IMR-90 (cell line): ENCODE data around the gene DHRS7B. TPM values are rescaled to one million over a fixed set of nuclear protein-coding genes. Genes with fewer than 3 reads are reported as not detected.

Source experiments
- ATAC-seq: fragments of 200-7000 bp; cut with Tn5 transposase; 2 replicates; pipeline ENCODE4 v1.9.1; 2020; ENCODE audit warnings: low read depth, mild to moderate bottlenecking, moderate library complexity
- BruUV-seq: library from RNA; stranded (reverse); fragments of 400-500 nt; replicated peaks from 2 replicates; lab custom pipeline; 2021; lab: Mats Ljungman, UMichigan
- CTCF ChIA-PET: fragments of 300-600 bp; formaldehyde crosslinking; extraction: SDS; loops from one replicate; lab custom pipeline; 2021; ENCODE audit warnings: antibody characterized with exemption; lab: Yijun Ruan, JAX
- POLR2A ChIA-PET: fragments of 300-600 bp; sonication (Branson Sonifier 250); formaldehyde crosslinking; loops from one replicate; lab custom pipeline; 2022; ENCODE audit warnings: antibody characterized with exemption; ENCODE audit not compliant: unreplicated experiment; lab: Charles Lee
- DNase-seq: peaks from one replicate; pipeline ENCODE4 v3.0.0; 2013
- H2AFZ ChIP-seq: replicated peaks from 2 replicates; pipeline ENCODE3; 2013; ENCODE audit warnings: low read length, mild to moderate bottlenecking; ENCODE audit not compliant: poor library complexity
- H2AK5ac ChIP-seq: 2 replicates; pipeline ENCODE4 v1.6.1; 2013; ENCODE audit warnings: low read depth, low read length, inconsistent platforms
- H2AK9ac ChIP-seq: replicated peaks from 2 replicates; pipeline ENCODE3; 2013; ENCODE audit warnings: mild to moderate bottlenecking, low read depth, low read length, moderate library complexity; ENCODE audit not compliant: poor library complexity
- H2BK120ac ChIP-seq: 2 replicates; pipeline ENCODE4 v1.6.1; 2013; ENCODE audit warnings: low read depth, low read length, inconsistent platforms
- H2BK15ac ChIP-seq: 3 replicates; pipeline ENCODE4 v1.6.1; 2013; ENCODE audit warnings: low read depth, low read length, inconsistent platforms
- H2BK20ac ChIP-seq: 2 replicates; pipeline ENCODE4 v1.6.1; 2013; ENCODE audit warnings: low read depth, mild to moderate bottlenecking, inconsistent platforms, low read length, moderate library complexity
- H2BK5ac ChIP-seq: 2 replicates; pipeline ENCODE4 v1.6.1; 2013; ENCODE audit warnings: mild to moderate bottlenecking, low read depth, low read length, inconsistent platforms; ENCODE audit not compliant: poor library complexity, severe bottlenecking
- H3K14ac ChIP-seq: replicated peaks from 2 replicates; pipeline ENCODE4 v1.6.1; 2013; ENCODE audit warnings: low read depth, low read length, inconsistent platforms
- H3K18ac ChIP-seq: 2 replicates; pipeline ENCODE4 v1.6.1; 2013; ENCODE audit warnings: low read depth, low read length, control low read depth
- H3K23ac ChIP-seq: 2 replicates; pipeline ENCODE4 v1.6.1; 2013; ENCODE audit warnings: low read depth, low read length, inconsistent platforms
- H3K27ac ChIP-seq: 2 replicates; pipeline ENCODE4 v1.5.1; 2013; ENCODE audit warnings: mild to moderate bottlenecking, control low read depth, low read length; ENCODE audit not compliant: insufficient read depth
- H3K27me3 ChIP-seq: 2 replicates; pipeline ENCODE4 v1.6.1; 2013; ENCODE audit warnings: low read length; ENCODE audit not compliant: control insufficient read depth, insufficient read depth
- H3K36me3 ChIP-seq: 2 replicates; pipeline ENCODE4 v1.6.1; 2013; ENCODE audit warnings: low read length, mixed read lengths; ENCODE audit not compliant: control insufficient read depth, insufficient read depth
- H3K4ac ChIP-seq: 2 replicates; pipeline ENCODE4 v1.6.1; 2013; ENCODE audit warnings: low read depth, low read length, inconsistent platforms
- H3K4me1 ChIP-seq: 2 replicates; pipeline ENCODE4 v1.6.1; 2013; ENCODE audit warnings: low read length, mixed read lengths; ENCODE audit not compliant: control insufficient read depth, insufficient read depth
- H3K4me2 ChIP-seq: 2 replicates; pipeline ENCODE4 v1.6.1; 2013; ENCODE audit warnings: low read depth, mild to moderate bottlenecking, control low read depth, low read length, moderate library complexity
- H3K4me3 ChIP-seq: 2 replicates; pipeline ENCODE4 v1.5.1; 2013; ENCODE audit warnings: low read depth, mild to moderate bottlenecking, control low read depth, low read length, moderate library complexity; ENCODE audit not compliant: insufficient read depth
- H3K56ac ChIP-seq: 2 replicates; pipeline ENCODE4 v1.6.1; 2013; ENCODE audit warnings: low read length, inconsistent platforms; ENCODE audit not compliant: insufficient read depth; ENCODE audit errors: extremely low read depth
- H3K79me1 ChIP-seq, 2 experiments: 2 replicates each; pipeline ENCODE4 v1.6.1; 2013; ENCODE audit warnings: low read length in 2 of 2, inconsistent platforms in 1 of 2, low read depth in 1 of 2
- H3K9ac ChIP-seq: 2 replicates; pipeline ENCODE4 v1.6.1; 2013; ENCODE audit warnings: low read depth, low read length, control low read depth
- H3K9me1 ChIP-seq: 2 replicates; pipeline ENCODE4 v1.6.1; 2013; ENCODE audit warnings: low read length, inconsistent platforms; ENCODE audit not compliant: insufficient read depth
- H3K9me3 ChIP-seq: 2 replicates; pipeline ENCODE4 v1.6.1; 2013; ENCODE audit warnings: low read length; ENCODE audit not compliant: control insufficient read depth, insufficient read depth
- H4K20me1 ChIP-seq: 2 replicates; pipeline ENCODE4 v1.6.1; 2013; ENCODE audit warnings: low read length, inconsistent platforms; ENCODE audit not compliant: insufficient read depth
- H4K5ac ChIP-seq: 2 replicates; pipeline ENCODE4 v1.6.1; 2013; ENCODE audit warnings: mild to moderate bottlenecking, low read depth, low read length, control low read depth
- H4K8ac ChIP-seq, 2 experiments: 2 replicates each; pipeline ENCODE4 v1.6.1; 2013; ENCODE audit warnings: low read depth in 2 of 2, low read length in 2 of 2, control low read depth in 1 of 2, inconsistent platforms in 1 of 2
- H4K91ac ChIP-seq: 2 replicates; pipeline ENCODE4 v1.6.1; 2013; ENCODE audit warnings: low read depth, low read length, inconsistent platforms; ENCODE audit not compliant: insufficient read depth
- BHLHE40 ChIP-seq: fragments of 150-350 bp; IDR thresholded peaks from 2 replicates; pipeline ENCODE4 v1.6.1; 2016; ENCODE audit warnings: mild to moderate bottlenecking, low read depth, low read length
- WGBS, 2 experiments: methylation state at CpG; one replicate each; pipeline versions ENCODE4 v1.1.5 to v1.1.7; 2013; ENCODE audit warnings: missing lambda C conversion rate in 2 of 2; ENCODE audit not compliant: insufficient read length in 1 of 2; ENCODE audit errors: extremely low coverage in 2 of 2; 5-methylcytosine and 5-hydroxymethylcytosine counted together
- dilution Hi-C: fragments of 300-500 bp; cut with HindIII; formaldehyde crosslinking; loops from one replicate; pipeline ENCODE4 v1.14.3; 2018; ENCODE audit warnings: low sequenced_read_pairs; ENCODE audit not compliant: unreplicated experiment
- in situ Hi-C: fragments of 300-500 bp; cut with MboI; formaldehyde crosslinking; loops from 3 replicates; pipeline ENCODE4 v1.14.3; 2019; ENCODE audit warnings: low sequenced_read_pairs, inconsistent platforms, mixed read lengths
- intact Hi-C: fragments of 100-400 bp; cut with micrococcal nuclease; formaldehyde crosslinking; loops from 2 replicates; pipeline ENCODE4 v1.10.0; 2022
- polyA plus RNA-seq, 3 experiments: library from polyadenylated mRNA; depleted of rRNA; stranded (reverse); fragments of >200 nt; gene quantifications; 2 replicates each; pipeline ENCODE4 v1.2.3, GENCODE V29; 2012; ENCODE audit warnings: low replicate concordance in 1 of 3
- total RNA-seq: library from RNA; depleted of rRNA; stranded (reverse); fragments of >200 nt; gene quantifications from 2 replicates; pipeline ENCODE4 v1.2.3, GENCODE V29; 2012
- TF ChIP-seq, protein P1 (sequence below): fragments of 150-350 bp; IDR thresholded peaks from 2 replicates; pipeline ENCODE4 v1.6.1; 2016; ENCODE audit warnings: low read depth, mild to moderate bottlenecking, low read length, moderate library complexity, borderline replicate concordance

DHRS7B gene
- total and polyA plus RNA-seq, 2 of the 4 experiments (the other 2 are of a cell fraction), result 24.4 to 34.4 TPM

DNA sequence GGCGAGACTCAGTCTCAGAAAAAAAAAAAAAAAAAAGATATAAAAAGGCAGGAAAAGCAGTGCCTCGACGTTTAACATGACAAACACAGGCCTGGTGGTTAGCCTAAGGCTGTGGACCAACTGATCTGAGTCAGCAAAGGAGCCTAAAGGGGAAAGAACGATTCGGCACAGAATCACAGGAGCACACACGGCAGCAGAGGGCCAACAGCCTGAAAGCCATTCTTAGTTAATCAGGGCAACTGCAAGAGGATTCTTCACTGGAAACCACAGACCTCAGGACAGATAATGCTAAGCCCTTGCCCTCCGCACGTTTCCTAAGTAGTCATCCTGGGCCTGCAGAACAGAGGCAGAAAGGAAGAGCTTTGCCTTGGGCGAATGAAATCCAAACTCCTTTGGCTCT lies 72.5 kb downstream of the DHRS7B start:
- Histone ChIP-seq H3K9ac (no peak overlapping the region), H4K8ac (no peak overlapping the region), H2BK15ac (no peak overlapping the region), H3K79me1 (peaks cover 17 to 78% of the 10 kb centered on the region in 2 experiments), H2AK5ac (no peak overlapping the region), H4K91ac (no peak overlapping the region), H2AFZ (no peak overlapping the region), H2BK5ac (no peak overlapping the region), H3K36me3 (peaks cover 26% of the 10 kb centered on the region), H3K18ac (no peak overlapping the region), H4K20me1 (peaks cover 80% of the 10 kb centered on the region), H2BK20ac (no peak overlapping the region), H3K56ac (no peak overlapping the region), H2AK9ac (no peak overlapping the region), H3K9me3 (no peaks in the 10 kb centered on the region), H3K4ac (no peak overlapping the region), H4K5ac (no peak overlapping the region), H3K9me1 (peaks cover 21% of the 10 kb centered on the region; the same call in 1 of the 2 replicates), H3K4me1 (peaks cover 2% of the 10 kb centered on the region; the same call in 1 of the 2 replicates), H3K27me3 (no peaks in the 10 kb centered on the region), H3K14ac (no peak overlapping the region), H2BK120ac (no peak overlapping the region), H3K27ac (no peak overlapping the region), H3K4me2 (no peak overlapping the region), H3K4me3 (no peak overlapping the region), H3K23ac (no peak overlapping the region)
- ATAC-seq (no peak), DNase-seq (no peak)
- WGBS, 2 experiments, result 87% methylated on average over 7 of the region's 9 CpGs; no CpG with 5 or more reads in 1 of the 2 experiments
- intact Hi-C loops (no loop called here), dilution Hi-C loops (no loop called here), in situ Hi-C loops (no loop called here)
- POLR2A ChIA-PET, result interaction anchor here (0.7 kb wide), 1 partner anchor 13 kb away, joined by 10 read pairs; no protein-coding TSS in a partner anchor
- TF ChIP-seq, protein P1, sequence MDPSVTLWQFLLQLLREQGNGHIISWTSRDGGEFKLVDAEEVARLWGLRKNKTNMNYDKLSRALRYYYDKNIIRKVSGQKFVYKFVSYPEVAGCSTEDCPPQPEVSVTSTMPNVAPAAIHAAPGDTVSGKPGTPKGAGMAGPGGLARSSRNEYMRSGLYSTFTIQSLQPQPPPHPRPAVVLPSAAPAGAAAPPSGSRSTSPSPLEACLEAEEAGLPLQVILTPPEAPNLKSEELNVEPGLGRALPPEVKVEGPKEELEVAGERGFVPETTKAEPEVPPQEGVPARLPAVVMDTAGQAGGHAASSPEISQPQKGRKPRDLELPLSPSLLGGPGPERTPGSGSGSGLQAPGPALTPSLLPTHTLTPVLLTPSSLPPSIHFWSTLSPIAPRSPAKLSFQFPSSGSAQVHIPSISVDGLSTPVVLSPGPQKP, result no peak
- 0 out of 2 replicates have a peak, but pooled peaks have one; percentile 5 for TF ChIP-seq BHLHE40
- no TSS peak for BruUV-seq
- CTCF ChIA-PET, result no interaction called here
